Vagina (tissue), 2 donors: ENCODE measurements around the gene HAUS7.

Source experiments
- POLR2A ChIP-seq, 2 donors: fragments of 450-650 bp; IDR thresholded peaks; one replicate each; pipeline ENCODE4 v1.6.1; 2017; ENCODE audit warnings: antibody characterized with exemption in 2 of 2, mild to moderate bottlenecking in 2 of 2, moderate library complexity in 2 of 2
- POLR2AphosphoS5 ChIP-seq, 2 donors: sonication (generic); formaldehyde crosslinking; IDR thresholded peaks; one replicate each; pipeline ENCODE4 v1.9.0; 2017; ENCODE audit warnings: antibody characterized with exemption in 2 of 2, mild to moderate bottlenecking in 2 of 2, low read depth in 1 of 2; ENCODE audit not compliant: insufficient read depth in 1 of 2
- TF ChIP-seq, protein P1 (sequence below), 3 experiments: fragments of 450-650 bp in 2 of 3; fragments of 200-600 bp in 1 of 3; sonication (generic) in 1 of 3; IDR thresholded peaks; one replicate each; pipeline ENCODE4 v1.5.1; 2017 to 2019; ENCODE audit warnings: antibody characterized with exemption in 3 of 3, mild to moderate bottlenecking in 2 of 3, moderate library complexity in 2 of 3

DNA sequence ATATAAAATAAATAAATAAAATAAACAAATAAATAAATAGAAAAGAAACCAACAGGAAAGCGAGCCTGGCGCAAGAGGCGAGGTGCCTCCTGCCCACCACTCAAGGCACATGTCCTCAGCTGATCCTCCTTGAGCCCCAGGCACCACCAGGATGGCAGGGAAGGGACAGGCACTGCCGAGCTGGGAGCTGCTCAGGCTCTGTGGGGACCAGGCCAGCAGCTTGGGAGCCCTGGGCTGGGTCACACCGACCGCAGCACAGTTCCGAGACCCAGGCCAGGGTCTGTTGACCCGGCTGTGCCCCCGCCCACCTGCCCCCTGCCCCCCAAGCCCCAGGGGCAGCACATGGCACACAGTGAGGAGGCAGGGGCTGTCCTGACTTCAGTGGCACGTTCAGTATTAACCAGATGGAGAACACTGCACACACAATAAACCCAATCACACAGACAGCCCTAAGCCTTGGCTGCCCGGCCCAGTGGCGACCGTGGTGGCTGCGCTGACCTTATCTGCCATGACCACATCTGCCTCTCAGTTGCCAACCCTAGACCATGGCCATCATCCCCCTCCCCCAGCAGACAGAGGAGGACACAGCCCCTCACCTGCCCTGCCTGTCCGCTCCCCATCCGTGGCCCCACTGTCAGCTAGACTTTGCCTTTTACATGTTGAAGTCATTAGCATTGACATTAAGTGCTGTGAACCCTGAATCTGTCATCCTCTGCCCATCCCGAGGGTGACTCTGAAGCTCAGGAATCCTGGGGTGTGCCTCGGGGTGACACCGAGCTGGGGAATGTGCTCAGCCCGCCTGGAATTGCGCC lies 21.6 kb downstream of the HAUS7 start:
- TF ChIP-seq, protein P1, sequence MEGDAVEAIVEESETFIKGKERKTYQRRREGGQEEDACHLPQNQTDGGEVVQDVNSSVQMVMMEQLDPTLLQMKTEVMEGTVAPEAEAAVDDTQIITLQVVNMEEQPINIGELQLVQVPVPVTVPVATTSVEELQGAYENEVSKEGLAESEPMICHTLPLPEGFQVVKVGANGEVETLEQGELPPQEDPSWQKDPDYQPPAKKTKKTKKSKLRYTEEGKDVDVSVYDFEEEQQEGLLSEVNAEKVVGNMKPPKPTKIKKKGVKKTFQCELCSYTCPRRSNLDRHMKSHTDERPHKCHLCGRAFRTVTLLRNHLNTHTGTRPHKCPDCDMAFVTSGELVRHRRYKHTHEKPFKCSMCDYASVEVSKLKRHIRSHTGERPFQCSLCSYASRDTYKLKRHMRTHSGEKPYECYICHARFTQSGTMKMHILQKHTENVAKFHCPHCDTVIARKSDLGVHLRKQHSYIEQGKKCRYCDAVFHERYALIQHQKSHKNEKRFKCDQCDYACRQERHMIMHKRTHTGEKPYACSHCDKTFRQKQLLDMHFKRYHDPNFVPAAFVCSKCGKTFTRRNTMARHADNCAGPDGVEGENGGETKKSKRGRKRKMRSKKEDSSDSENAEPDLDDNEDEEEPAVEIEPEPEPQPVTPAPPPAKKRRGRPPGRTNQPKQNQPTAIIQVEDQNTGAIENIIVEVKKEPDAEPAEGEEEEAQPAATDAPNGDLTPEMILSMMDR (IDR thresholded peaks at IDR 0.05) = no peak
- TF ChIP-seq POLR2A (IDR thresholded peaks at IDR 0.05) = no peak
- no peak for TF ChIP-seq POLR2AphosphoS5 (IDR thresholded peaks at IDR 0.05; ENCODE audit: insufficient read depth in 1 of 2, low read depth in 1 of 2)
